Measurements from ENCODE around the gene PHOSPHO2. TPM values are rescaled to one million over a fixed set of nuclear protein-coding genes. Genes with fewer than 3 reads are reported as not detected.

Gene PHOSPHO2
- polyA plus RNA-seq, 2 donors = 1.1 to 1.2 TPM

DNA sequence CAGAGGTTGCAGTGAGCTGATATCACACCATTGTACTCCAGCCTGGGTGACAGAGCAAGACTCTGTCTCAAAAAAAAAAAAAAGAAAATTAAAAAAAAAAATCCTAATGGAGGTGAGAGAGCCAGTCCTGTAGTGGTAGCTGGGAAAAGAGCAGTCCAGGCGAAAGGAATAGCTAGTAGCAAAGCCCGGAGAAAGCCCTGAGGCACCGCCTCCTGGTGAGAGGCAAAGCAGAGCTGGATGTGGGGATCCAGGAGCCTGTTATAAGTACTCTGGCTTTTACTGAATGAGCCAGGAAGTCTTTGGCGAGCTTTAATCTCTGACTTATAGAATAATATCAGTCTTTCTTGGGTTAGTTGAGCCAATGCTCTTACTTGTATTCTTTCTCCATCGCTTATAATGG is 32.8 kb downstream of the PHOSPHO2 start:
- Histone ChIP-seq H3K4me3 (ENCODE audit: low read depth in 1 of 2, low read length in 2 of 2) (no peak overlapping the region), H3K4me1 (ENCODE audit: control insufficient read depth in 2 of 2, insufficient read depth in 2 of 2, low read length in 1 of 2) (no peaks in the 10 kb centered on the region), H3K27me3 (ENCODE audit: control insufficient read depth in 1 of 2, insufficient read depth in 2 of 2, low read length in 2 of 2) (no peaks in the 10 kb centered on the region), H3K9me3 (ENCODE audit: control insufficient read depth in 2 of 2, insufficient read depth in 1 of 2, low read depth in 1 of 2, low read length in 1 of 2) (no peaks in the 10 kb centered on the region), H3K36me3 (ENCODE audit: control insufficient read depth in 2 of 2, insufficient read depth in 2 of 2, low read length in 1 of 2) (no peaks in the 10 kb centered on the region), H3K27ac (ENCODE audit: low read depth in 2 of 2, low read length in 1 of 2) (no peak overlapping the region)
- 89 to 92% methylated on average over 5 of the region's 5 CpGs for WGBS, 2 donors

DNA sequence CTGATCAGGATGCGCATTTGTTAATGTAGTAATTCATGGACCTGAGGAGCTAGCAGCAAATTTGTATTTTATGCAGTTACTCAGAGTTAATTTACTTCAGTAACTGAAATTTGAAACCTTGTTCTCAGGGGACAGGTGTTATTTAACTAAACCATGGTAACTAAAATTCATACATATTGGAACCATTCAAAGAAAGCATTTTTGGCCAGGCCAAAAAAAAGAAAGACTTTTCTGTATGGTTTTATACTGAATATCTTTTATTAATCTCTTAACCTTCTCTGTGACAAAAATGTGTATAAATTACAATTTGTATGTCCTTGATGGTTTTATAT is 35.0 kb downstream of the PHOSPHO2 start:
- Histone ChIP-seq H3K9me3 (ENCODE audit: control insufficient read depth in 2 of 2, insufficient read depth in 1 of 2, low read depth in 1 of 2, low read length in 1 of 2) (no peaks in the 10 kb centered on the region), H3K4me3 (ENCODE audit: low read depth in 1 of 2, low read length in 2 of 2) (no peak overlapping the region), H3K27me3 (ENCODE audit: control insufficient read depth in 1 of 2, insufficient read depth in 2 of 2, low read length in 2 of 2) (no peaks in the 10 kb centered on the region), H3K4me1 (ENCODE audit: control insufficient read depth in 2 of 2, insufficient read depth in 2 of 2, low read length in 1 of 2) (no peaks in the 10 kb centered on the region), H3K36me3 (ENCODE audit: control insufficient read depth in 2 of 2, insufficient read depth in 2 of 2, low read length in 1 of 2) (no peaks in the 10 kb centered on the region), H3K27ac (ENCODE audit: low read depth in 2 of 2, low read length in 1 of 2) (no peak overlapping the region)
- 97 to 98% methylated on average over 1 of the region's 1 CpG for WGBS, 2 donors

DNA sequence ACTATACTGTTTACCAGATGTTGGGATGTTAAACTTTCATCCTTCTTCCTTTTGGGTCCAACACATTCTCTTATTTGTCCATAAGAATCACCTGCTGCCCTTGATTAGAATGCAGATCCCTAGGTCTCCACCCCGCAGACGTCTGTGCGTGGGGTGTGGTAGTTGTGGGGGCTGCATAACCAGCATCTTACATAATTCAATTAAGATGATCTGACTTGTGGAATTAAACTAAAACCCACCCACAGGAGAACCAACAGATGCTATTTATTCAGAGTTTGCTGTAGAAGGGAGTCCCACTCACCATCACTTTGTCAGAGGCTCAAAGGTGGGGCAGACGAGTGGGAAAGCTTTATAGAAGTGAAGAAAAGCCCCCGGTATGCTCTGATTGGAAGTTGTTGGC is 37.8 kb downstream of the PHOSPHO2 start:
- H3K36me3 ChIP-seq (ENCODE audit: control insufficient read depth in 2 of 2, insufficient read depth in 2 of 2, low read length in 1 of 2) = no peaks in the 10 kb centered on the region
- H3K9me3 ChIP-seq (ENCODE audit: control insufficient read depth in 2 of 2, insufficient read depth in 1 of 2, low read depth in 1 of 2, low read length in 1 of 2) = no peaks in the 10 kb centered on the region
- H3K27me3 ChIP-seq (ENCODE audit: control insufficient read depth in 1 of 2, insufficient read depth in 2 of 2, low read length in 2 of 2) = no peaks in the 10 kb centered on the region
- no peak overlapping the region for H3K27ac ChIP-seq (ENCODE audit: low read depth in 2 of 2, low read length in 1 of 2)
- WGBS, 2 donors = 57 to 62% methylated on average over 5 of the region's 5 CpGs
- no peaks in the 10 kb centered on the region for H3K4me1 ChIP-seq (ENCODE audit: control insufficient read depth in 2 of 2, insufficient read depth in 2 of 2, low read length in 1 of 2)
- H3K4me3 ChIP-seq (ENCODE audit: low read depth in 1 of 2, low read length in 2 of 2) = no peak overlapping the region

DNA sequence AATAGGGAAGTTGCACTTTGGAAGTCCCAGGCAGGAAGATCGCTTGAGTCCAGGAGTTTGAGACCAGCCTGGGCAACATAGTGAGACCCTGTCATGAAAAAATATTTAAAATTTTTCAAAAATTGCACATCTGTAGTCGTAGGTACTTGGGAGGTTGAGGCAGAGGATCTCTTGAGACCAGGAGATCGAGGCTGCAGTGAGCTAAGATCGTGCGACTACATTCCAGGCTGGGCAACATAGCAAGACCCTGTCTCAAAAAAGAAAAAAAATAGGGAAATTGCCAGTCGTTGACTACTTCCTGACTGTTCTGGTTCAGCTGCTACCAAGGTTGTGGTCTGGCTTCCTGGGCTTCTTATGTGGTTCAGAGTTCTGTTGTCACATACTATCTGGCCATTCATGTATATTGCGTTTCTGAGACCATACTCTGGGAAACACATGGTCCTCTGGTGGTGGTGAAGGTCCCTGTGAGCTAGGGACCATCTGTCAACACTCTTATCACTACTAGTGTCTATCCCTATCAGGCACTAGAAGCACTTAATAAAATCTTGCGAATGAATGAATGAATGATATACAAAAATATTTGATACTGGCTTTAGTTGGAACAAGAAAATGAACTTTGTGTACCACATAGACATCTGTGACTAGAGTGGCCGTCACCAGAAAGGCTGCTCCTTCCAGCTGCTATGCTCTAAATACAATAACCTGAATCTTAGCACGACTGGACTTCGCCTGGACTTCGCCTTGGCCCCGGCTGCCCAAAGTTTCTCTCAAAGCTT is 38.5 kb downstream of the PHOSPHO2 start:
- Histone ChIP-seq H3K27me3 (ENCODE audit: control insufficient read depth in 1 of 2, insufficient read depth in 2 of 2, low read length in 2 of 2) (no peaks in the 10 kb centered on the region), H3K9me3 (ENCODE audit: control insufficient read depth in 2 of 2, insufficient read depth in 1 of 2, low read depth in 1 of 2, low read length in 1 of 2) (no peaks in the 10 kb centered on the region), H3K4me1 (ENCODE audit: control insufficient read depth in 2 of 2, insufficient read depth in 2 of 2, low read length in 1 of 2) (no peaks in the 10 kb centered on the region), H3K36me3 (ENCODE audit: control insufficient read depth in 2 of 2, insufficient read depth in 2 of 2, low read length in 1 of 2) (no peaks in the 10 kb centered on the region), H3K27ac (ENCODE audit: low read depth in 2 of 2, low read length in 1 of 2) (peak overlapping the region; percentile 24 to 65), H3K4me3 (ENCODE audit: low read depth in 1 of 2, low read length in 2 of 2) (peak overlapping the region; percentile 60 to 89)
- WGBS, 2 donors = 49 to 52% methylated on average over 13 of the region's 13 CpGs

DNA sequence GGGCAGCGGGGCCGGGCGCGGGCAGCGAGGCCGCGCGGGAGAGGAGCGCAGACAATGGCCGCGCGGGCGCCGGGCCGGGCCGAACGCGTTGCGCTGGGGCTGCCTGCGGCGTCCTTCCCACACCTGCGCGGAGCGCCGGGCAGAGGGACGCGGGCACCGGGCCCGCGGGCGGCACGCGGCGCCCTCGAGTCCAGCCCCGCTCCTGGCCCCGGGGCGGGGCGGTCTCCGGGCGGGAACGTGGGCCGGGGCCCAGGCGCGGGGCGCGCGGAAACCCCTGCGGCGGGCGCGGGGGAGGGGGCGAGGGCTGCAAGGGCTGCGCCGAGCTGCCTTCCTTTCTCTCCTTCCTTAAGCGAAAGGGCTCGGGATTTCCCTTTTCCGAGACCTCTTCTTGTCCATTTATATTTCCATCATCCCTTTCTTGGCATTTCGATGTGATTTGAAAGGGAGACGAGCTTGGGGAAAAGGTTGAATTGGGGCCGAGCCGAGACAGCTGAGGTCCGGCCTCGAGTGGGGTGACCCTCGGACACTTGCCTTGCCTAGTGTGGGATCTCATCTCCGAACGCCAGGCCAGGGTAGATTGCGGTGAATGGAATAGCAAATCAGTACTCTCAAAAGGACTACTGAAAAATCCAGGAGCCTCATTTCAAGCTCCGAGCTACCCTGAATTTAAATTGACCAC is 40.0 kb downstream of the PHOSPHO2 start:
- Histone ChIP-seq H3K4me3 (ENCODE audit: low read depth in 1 of 2, low read length in 2 of 2) (peak overlapping the region; percentile 60 to 89), H3K36me3 (ENCODE audit: control insufficient read depth in 2 of 2, insufficient read depth in 2 of 2, low read length in 1 of 2) (no peaks in the 10 kb centered on the region), H3K4me1 (ENCODE audit: control insufficient read depth in 2 of 2, insufficient read depth in 2 of 2, low read length in 1 of 2) (no peaks in the 10 kb centered on the region), H3K27me3 (ENCODE audit: control insufficient read depth in 1 of 2, insufficient read depth in 2 of 2, low read length in 2 of 2) (no peaks in the 10 kb centered on the region), H3K27ac (ENCODE audit: low read depth in 2 of 2, low read length in 1 of 2) (peak overlapping the region; percentile 42 to 51), H3K9me3 (ENCODE audit: control insufficient read depth in 2 of 2, insufficient read depth in 1 of 2, low read depth in 1 of 2, low read length in 1 of 2) (no peaks in the 10 kb centered on the region)
- 2 to 3% methylated on average over 31 to 69 of the region's 69 CpGs for WGBS, 2 donors

DNA sequence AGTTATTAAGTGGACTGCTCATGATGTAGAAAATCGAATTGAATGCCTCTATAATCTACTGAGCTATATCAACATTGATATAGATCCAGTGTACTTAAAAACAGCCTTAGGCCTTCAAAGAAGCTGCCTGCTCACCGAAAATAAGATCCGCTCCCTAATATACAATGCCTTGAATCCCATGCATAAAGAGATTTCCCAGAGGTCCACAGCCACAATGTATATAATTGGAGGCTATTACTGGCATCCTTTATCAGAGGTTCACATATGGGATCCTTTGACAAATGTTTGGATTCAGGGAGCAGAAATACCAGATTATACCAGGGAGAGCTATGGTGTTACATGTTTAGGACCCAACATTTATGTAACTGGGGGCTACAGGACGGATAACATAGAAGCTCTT is 41.4 kb downstream of the PHOSPHO2 start:
- no peaks in the 10 kb centered on the region for H3K36me3 ChIP-seq (ENCODE audit: control insufficient read depth in 2 of 2, insufficient read depth in 2 of 2, low read length in 1 of 2)
- H3K9me3 ChIP-seq (ENCODE audit: control insufficient read depth in 2 of 2, insufficient read depth in 1 of 2, low read depth in 1 of 2, low read length in 1 of 2) = no peaks in the 10 kb centered on the region
- H3K4me3 ChIP-seq (ENCODE audit: low read depth in 1 of 2, low read length in 2 of 2) = no peak overlapping the region
- no peaks in the 10 kb centered on the region for H3K4me1 ChIP-seq (ENCODE audit: control insufficient read depth in 2 of 2, insufficient read depth in 2 of 2, low read length in 1 of 2)
- no peaks in the 10 kb centered on the region for H3K27me3 ChIP-seq (ENCODE audit: control insufficient read depth in 1 of 2, insufficient read depth in 2 of 2, low read length in 2 of 2)
- WGBS, 2 donors = 82 to 84% methylated on average over 4 of the region's 4 CpGs
- no peak overlapping the region for H3K27ac ChIP-seq (ENCODE audit: low read depth in 2 of 2, low read length in 1 of 2)

DNA sequence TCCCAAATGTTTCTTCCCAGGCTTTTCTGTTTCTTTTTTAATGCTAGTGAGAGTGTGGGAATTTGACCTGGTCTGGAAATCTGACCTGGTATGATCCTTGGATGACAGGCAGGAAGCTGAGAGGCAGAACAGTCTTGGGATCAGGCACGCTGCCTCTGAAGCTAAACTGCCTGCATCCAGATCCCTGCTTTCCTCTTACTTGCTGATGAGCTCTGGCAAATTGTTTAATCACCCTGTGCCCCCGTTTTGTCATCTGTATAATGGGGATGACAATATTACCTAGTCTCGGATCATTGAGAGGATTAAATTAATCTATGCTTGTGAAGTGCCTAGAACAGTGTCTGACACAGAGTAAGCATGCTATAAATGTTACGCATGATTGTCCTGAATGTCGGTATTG is 42.6 kb downstream of the PHOSPHO2 start:
- peak overlapping the region in 1 of 2 donors; percentile 25 for H3K4me3 ChIP-seq (ENCODE audit: low read depth in 1 of 2, low read length in 2 of 2)
- 75 to 77% methylated on average over 5 of the region's 5 CpGs for WGBS, 2 donors
- H3K36me3 ChIP-seq (ENCODE audit: control insufficient read depth in 2 of 2, insufficient read depth in 2 of 2, low read length in 1 of 2) = no peaks in the 10 kb centered on the region
- H3K9me3 ChIP-seq (ENCODE audit: control insufficient read depth in 2 of 2, insufficient read depth in 1 of 2, low read depth in 1 of 2, low read length in 1 of 2) = no peaks in the 10 kb centered on the region
- no peaks in the 10 kb centered on the region for H3K27me3 ChIP-seq (ENCODE audit: control insufficient read depth in 1 of 2, insufficient read depth in 2 of 2, low read length in 2 of 2)
- no peaks in the 10 kb centered on the region for H3K4me1 ChIP-seq (ENCODE audit: control insufficient read depth in 2 of 2, insufficient read depth in 2 of 2, low read length in 1 of 2)
- H3K27ac ChIP-seq (ENCODE audit: low read depth in 2 of 2, low read length in 1 of 2) = no peak overlapping the region

DNA sequence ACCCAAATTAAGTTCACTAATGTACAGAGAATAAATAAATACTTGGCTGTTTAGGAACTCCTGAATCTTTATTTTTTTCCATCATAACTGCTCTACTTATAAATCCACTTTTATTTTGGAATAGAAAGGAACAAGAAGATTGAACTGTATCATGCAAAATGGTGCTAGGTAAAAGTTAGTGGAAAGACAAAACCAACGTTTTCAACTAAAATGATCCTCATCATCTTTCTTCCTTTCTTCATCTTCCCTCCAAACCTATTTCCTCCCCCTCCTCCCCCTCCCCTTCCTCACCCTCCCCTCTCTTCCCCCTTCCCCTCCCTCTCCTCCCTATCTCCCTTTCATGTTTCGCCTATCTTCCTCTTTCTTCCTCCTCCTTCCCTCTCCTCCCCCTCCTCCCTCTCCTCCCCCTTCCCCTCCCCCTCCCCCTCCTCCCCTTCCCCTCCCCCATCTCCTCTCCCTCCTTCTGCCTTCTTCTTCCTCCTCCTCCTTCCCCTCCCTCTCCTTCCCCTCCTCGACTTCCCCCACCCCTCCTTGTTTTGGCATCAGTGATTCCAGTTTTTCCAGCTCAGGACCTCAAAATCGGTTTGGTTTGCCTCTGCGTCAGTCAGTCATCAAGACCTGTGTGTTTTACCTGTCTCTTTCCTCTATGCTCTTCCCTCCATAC is 44.4 kb downstream of the PHOSPHO2 start:
- Histone ChIP-seq H3K4me3 (ENCODE audit: low read depth in 1 of 2, low read length in 2 of 2) (no peak overlapping the region), H3K27ac (ENCODE audit: low read depth in 2 of 2, low read length in 1 of 2) (no peak overlapping the region), H3K27me3 (ENCODE audit: control insufficient read depth in 1 of 2, insufficient read depth in 2 of 2, low read length in 2 of 2) (no peaks in the 10 kb centered on the region), H3K9me3 (ENCODE audit: control insufficient read depth in 2 of 2, insufficient read depth in 1 of 2, low read depth in 1 of 2, low read length in 1 of 2) (no peaks in the 10 kb centered on the region), H3K4me1 (ENCODE audit: control insufficient read depth in 2 of 2, insufficient read depth in 2 of 2, low read length in 1 of 2) (no peaks in the 10 kb centered on the region), H3K36me3 (ENCODE audit: control insufficient read depth in 2 of 2, insufficient read depth in 2 of 2, low read length in 1 of 2) (no peaks in the 10 kb centered on the region)
- WGBS, 2 donors = 48 to 58% methylated on average over 3 to 4 of the region's 5 CpGs

DNA sequence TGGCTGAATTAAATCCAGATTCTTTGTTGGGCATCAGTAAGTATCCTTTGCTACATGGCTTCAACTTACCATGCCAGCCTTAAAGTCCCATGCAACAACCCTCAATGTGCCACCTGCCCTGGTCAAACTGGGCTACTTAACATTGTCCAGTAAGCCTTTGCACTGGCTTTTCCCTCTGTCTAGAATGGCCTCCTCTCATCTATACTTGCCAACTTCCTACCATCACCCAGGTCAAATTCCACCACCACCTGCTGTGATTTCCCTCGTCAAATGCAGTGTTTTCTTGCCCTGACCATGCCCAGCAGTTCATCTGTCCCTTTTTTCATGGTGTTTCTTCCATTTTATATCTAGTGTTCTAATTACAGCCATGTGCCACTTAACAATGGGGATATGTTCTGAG is 45.1 kb downstream of the PHOSPHO2 start:
- Histone ChIP-seq H3K4me3 (ENCODE audit: low read depth in 1 of 2, low read length in 2 of 2) (no peak overlapping the region), H3K27me3 (ENCODE audit: control insufficient read depth in 1 of 2, insufficient read depth in 2 of 2, low read length in 2 of 2) (no peaks in the 10 kb centered on the region), H3K9me3 (ENCODE audit: control insufficient read depth in 2 of 2, insufficient read depth in 1 of 2, low read depth in 1 of 2, low read length in 1 of 2) (no peaks in the 10 kb centered on the region), H3K36me3 (ENCODE audit: control insufficient read depth in 2 of 2, insufficient read depth in 2 of 2, low read length in 1 of 2) (no peaks in the 10 kb centered on the region), H3K27ac (ENCODE audit: low read depth in 2 of 2, low read length in 1 of 2) (no peak overlapping the region), H3K4me1 (ENCODE audit: control insufficient read depth in 2 of 2, insufficient read depth in 2 of 2, low read length in 1 of 2) (no peaks in the 10 kb centered on the region)
- WGBS, 2 donors = 85% methylated on average over 1 of the region's 1 CpG

All from esophagus (tissue), 2 donors.